Vagina (tissue), 2 donors: ENCODE data around the gene MTMR2.

Experiments
- POLR2A ChIP-seq, 2 donors: fragments of 450-650 bp; IDR thresholded peaks; one replicate each; pipeline ENCODE4 v1.6.1; 2017; ENCODE audit warnings: antibody characterized with exemption in 2 of 2, mild to moderate bottlenecking in 2 of 2, moderate library complexity in 2 of 2
- TF ChIP-seq, protein P1 (sequence below), 3 experiments: fragments of 450-650 bp in 2 of 3; fragments of 200-600 bp in 1 of 3; sonication (generic) in 1 of 3; IDR thresholded peaks; one replicate each; pipeline ENCODE4 v1.5.1; 2017 to 2019; ENCODE audit warnings: antibody characterized with exemption in 3 of 3, mild to moderate bottlenecking in 2 of 3, moderate library complexity in 2 of 3

- TF ChIP-seq, protein P1, sequence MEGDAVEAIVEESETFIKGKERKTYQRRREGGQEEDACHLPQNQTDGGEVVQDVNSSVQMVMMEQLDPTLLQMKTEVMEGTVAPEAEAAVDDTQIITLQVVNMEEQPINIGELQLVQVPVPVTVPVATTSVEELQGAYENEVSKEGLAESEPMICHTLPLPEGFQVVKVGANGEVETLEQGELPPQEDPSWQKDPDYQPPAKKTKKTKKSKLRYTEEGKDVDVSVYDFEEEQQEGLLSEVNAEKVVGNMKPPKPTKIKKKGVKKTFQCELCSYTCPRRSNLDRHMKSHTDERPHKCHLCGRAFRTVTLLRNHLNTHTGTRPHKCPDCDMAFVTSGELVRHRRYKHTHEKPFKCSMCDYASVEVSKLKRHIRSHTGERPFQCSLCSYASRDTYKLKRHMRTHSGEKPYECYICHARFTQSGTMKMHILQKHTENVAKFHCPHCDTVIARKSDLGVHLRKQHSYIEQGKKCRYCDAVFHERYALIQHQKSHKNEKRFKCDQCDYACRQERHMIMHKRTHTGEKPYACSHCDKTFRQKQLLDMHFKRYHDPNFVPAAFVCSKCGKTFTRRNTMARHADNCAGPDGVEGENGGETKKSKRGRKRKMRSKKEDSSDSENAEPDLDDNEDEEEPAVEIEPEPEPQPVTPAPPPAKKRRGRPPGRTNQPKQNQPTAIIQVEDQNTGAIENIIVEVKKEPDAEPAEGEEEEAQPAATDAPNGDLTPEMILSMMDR (IDR thresholded peaks at IDR 0.05): no peak
- TF ChIP-seq POLR2A (IDR thresholded peaks at IDR 0.05): no peak
Measured at GRCh38 chr11:95802806-95803205, 121.1 kb downstream of the MTMR2 start.
